Measurements from ENCODE around the gene UFD1. TPM values are rescaled to one million over a fixed set of nuclear protein-coding genes. Genes with fewer than 3 reads are reported as not detected.

The UFD1 gene
- polyA plus RNA-seq, 4 donors = 46.0 to 112 (median 81.4) TPM

DNA sequence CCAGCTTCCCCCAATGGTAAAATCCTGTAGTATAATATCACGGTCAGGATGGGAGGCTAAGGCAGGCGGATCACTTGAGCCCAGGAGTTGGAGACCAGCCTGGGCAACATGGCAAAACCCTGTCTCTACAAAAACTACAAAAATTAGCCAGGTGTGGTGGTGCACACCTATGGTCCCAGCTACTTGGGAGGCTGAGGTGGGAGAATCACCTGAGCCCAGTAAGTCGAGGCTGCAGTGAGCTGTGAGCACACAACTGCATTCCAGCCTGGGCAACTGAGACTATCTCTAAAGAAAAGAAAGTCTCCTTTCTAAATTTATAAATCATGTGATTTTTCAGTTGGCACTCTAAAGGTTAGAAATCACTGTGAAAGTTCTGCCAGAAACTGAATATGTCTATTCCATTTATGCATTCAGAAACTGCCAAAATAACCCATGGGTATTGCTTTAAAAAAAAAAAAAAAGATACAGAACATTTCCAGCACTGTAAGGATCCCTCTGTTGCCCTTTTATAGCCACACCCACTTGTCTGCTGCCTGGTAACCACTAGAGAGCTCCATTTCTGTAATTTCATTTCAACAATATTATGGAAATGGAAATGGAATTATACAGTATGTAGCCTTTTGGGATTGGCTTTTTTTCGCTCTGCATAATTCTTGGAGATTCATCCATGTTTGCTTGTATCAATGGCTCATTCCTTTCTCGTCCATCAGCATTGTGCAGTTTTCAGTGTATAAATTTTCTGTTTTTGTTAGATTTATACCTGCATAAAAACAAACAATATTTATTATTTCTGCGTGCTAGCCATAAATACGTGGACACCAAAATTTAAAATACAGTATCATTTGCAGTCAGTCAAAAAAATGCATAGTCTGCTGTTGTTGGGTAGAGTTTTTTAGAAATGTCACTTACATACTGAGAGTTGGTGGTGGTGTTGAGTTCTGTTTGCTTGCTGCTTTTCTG lies 10.2 kb upstream of the UFD1 start:
- H3K36me3 ChIP-seq (ENCODE audit: control insufficient read depth in 3 of 3, insufficient read depth in 2 of 3, low read depth in 1 of 3, low read length in 3 of 3) = peaks cover 0 to 15% (median 2%) of the 10 kb centered on the region in 3 donors
- FAIRE-seq (no peak), DNase-seq (peak; percentile 15 to 26)
- 91 to 93% (median 91%) methylated on average over 7 of the region's 7 CpGs for WGBS, 3 donors
- H3K27me3 ChIP-seq (ENCODE audit: control insufficient read depth in 3 of 3, insufficient read depth in 3 of 3, low read length in 3 of 3) = no peaks in the 10 kb centered on the region
- no peaks in the 10 kb centered on the region for H3K9me3 ChIP-seq (ENCODE audit: control insufficient read depth in 2 of 2, insufficient read depth in 1 of 2, low read depth in 1 of 2, low read length in 1 of 2)
- no peaks in the 10 kb centered on the region for H3K4me1 ChIP-seq (ENCODE audit: control insufficient read depth in 3 of 3, insufficient read depth in 2 of 3, low read depth in 1 of 3, low read length in 2 of 3)
- no peak overlapping the region for H3K4me3 ChIP-seq (ENCODE audit: low read depth in 1 of 3, low read length in 3 of 3)
- H3K27ac ChIP-seq (ENCODE audit: low read depth in 1 of 3, low read length in 2 of 3) = no peak overlapping the region

DNA sequence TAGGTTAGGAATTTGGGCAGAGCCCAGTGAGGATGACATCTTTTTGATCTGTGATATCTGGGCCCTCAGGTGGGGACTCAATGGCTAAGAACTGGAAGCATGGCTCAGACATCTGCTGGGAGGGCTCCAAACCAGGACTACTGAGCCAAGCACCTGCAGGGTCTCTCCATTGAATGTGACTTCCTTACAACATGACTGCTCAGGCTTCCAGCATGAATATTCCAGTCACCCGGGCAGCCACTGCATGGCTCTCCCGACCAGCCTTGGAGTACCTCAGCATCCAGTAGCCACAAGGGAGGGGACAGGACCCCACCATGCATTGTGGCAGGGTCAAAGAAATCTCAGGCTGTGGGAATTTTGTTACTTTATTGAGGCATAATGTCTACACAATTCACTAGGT lies 9.3 kb upstream of the UFD1 start:
- Histone ChIP-seq H3K36me3 (ENCODE audit: control insufficient read depth in 3 of 3, insufficient read depth in 2 of 3, low read depth in 1 of 3, low read length in 3 of 3) (peaks cover 0 to 14% (median 2%) of the 10 kb centered on the region in 3 donors), H3K4me3 (ENCODE audit: low read depth in 1 of 3, low read length in 3 of 3) (no peak overlapping the region), H3K9me3 (ENCODE audit: control insufficient read depth in 2 of 2, insufficient read depth in 1 of 2, low read depth in 1 of 2, low read length in 1 of 2) (no peaks in the 10 kb centered on the region), H3K27ac (ENCODE audit: low read depth in 1 of 3, low read length in 2 of 3) (no peak overlapping the region), H3K4me1 (ENCODE audit: control insufficient read depth in 3 of 3, insufficient read depth in 2 of 3, low read depth in 1 of 3, low read length in 2 of 3) (no peaks in the 10 kb centered on the region), H3K27me3 (ENCODE audit: control insufficient read depth in 3 of 3, insufficient read depth in 3 of 3, low read length in 3 of 3) (no peaks in the 10 kb centered on the region)
- no peak for DNase-seq
- 98 to 100% (median 99%) methylated on average over 2 of the region's 2 CpGs for WGBS, 3 donors
- no peak for FAIRE-seq

DNA sequence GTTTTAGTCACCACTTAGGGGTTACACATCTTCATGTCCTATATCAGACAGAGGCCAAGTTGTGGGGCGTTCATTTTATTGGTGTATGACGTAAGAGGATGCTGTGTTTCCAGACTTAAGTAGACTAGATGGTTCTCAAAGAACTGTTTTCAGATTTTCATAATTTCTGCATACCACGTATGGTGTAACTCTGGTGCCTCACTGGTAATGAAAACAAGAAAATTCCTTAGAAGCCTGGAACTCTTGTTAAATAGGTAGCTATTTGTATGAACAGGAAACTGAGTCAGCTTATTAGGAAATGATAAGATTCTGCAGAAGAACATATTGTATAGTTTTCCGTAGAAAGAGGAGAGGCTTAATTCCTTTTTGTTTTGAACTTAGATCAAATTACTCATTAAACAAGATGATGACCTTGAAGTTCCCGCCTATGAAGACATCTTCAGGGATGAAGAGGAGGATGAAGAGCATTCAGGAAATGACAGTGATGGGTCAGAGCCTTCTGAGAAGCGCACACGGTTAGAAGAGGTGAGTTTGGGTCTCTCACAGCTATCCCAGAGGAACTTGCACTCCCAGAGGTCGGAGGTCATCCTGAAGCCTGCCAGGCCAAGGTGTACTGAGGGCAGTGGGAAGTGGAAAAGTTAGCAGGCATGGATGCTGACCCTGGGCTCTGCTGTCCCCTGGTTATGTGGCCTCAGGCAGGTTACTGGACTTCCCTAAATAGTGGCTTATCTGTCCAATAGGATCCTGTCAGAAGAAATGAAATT lies 4.7 kb upstream of the UFD1 start:
- DNase-seq = no peak
- Histone ChIP-seq H3K9me3 (ENCODE audit: control insufficient read depth in 2 of 2, insufficient read depth in 1 of 2, low read depth in 1 of 2, low read length in 1 of 2) (no peaks in the 10 kb centered on the region), H3K4me3 (ENCODE audit: low read depth in 1 of 3, low read length in 3 of 3) (no peak overlapping the region), H3K27me3 (ENCODE audit: control insufficient read depth in 3 of 3, insufficient read depth in 3 of 3, low read length in 3 of 3) (no peaks in the 10 kb centered on the region), H3K4me1 (ENCODE audit: control insufficient read depth in 3 of 3, insufficient read depth in 2 of 3, low read depth in 1 of 3, low read length in 2 of 3) (peaks cover 0 to 2% (median 0%) of the 10 kb centered on the region in 3 donors), H3K27ac (ENCODE audit: low read depth in 1 of 3, low read length in 2 of 3) (no peak overlapping the region), H3K36me3 (ENCODE audit: control insufficient read depth in 3 of 3, insufficient read depth in 2 of 3, low read depth in 1 of 3, low read length in 3 of 3) (peaks cover 0 to 11% (median 2%) of the 10 kb centered on the region in 3 donors)
- WGBS, 3 donors = 82 to 89% (median 87%) methylated on average over 8 of the region's 8 CpGs
- FAIRE-seq = no peak

DNA sequence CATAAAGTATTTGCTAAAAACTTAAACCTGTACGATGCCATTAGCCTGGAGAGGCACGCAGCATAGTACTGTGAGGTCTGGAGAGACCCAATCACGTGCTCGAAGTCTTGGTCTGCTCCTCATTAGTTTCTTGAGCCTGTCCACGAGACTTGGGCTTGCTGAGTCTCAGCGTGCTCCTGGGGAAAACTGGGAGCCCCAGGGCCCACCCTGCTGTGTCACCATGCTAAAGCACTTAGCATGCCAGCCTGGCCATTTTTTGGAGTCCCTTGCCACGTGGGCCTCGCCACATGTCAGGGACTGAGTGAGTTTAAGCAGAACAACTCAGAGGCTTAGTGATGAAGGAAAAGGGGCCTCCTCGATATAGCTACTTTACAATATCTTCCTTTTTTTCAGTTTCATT lies 3.3 kb upstream of the UFD1 start:
- 91 to 95% (median 94%) methylated on average over 9 of the region's 9 CpGs for WGBS, 3 donors
- H3K4me1 ChIP-seq (ENCODE audit: control insufficient read depth in 3 of 3, insufficient read depth in 2 of 3, low read depth in 1 of 3, low read length in 2 of 3) = peaks cover 0 to 6% (median 0%) of the 10 kb centered on the region in 3 donors
- no peaks in the 10 kb centered on the region for H3K9me3 ChIP-seq (ENCODE audit: control insufficient read depth in 2 of 2, insufficient read depth in 1 of 2, low read depth in 1 of 2, low read length in 1 of 2)
- FAIRE-seq (no peak), DNase-seq (no peak)
- no peaks in the 10 kb centered on the region for H3K27me3 ChIP-seq (ENCODE audit: control insufficient read depth in 3 of 3, insufficient read depth in 3 of 3, low read length in 3 of 3)
- H3K36me3 ChIP-seq (ENCODE audit: control insufficient read depth in 3 of 3, insufficient read depth in 2 of 3, low read depth in 1 of 3, low read length in 3 of 3) = peaks cover 0 to 11% (median 2%) of the 10 kb centered on the region in 3 donors
- H3K4me3 ChIP-seq (ENCODE audit: low read depth in 1 of 3, low read length in 3 of 3) = no peak overlapping the region
- H3K27ac ChIP-seq (ENCODE audit: low read depth in 1 of 3, low read length in 2 of 3) = no peak overlapping the region

- no peaks in the 10 kb centered on the region for H3K27me3 ChIP-seq (ENCODE audit: control insufficient read depth in 3 of 3, insufficient read depth in 3 of 3, low read length in 3 of 3)
- WGBS, 3 donors = 57 to 71% (median 58%) methylated on average over 10 of the region's 10 CpGs
- H3K27ac ChIP-seq (ENCODE audit: low read depth in 1 of 3, low read length in 2 of 3) = no peak overlapping the region
- peaks cover 2 to 12% (median 2%) of the 10 kb centered on the region in 3 donors for H3K36me3 ChIP-seq (ENCODE audit: control insufficient read depth in 3 of 3, insufficient read depth in 2 of 3, low read depth in 1 of 3, low read length in 3 of 3)
- H3K9me3 ChIP-seq (ENCODE audit: control insufficient read depth in 2 of 2, insufficient read depth in 1 of 2, low read depth in 1 of 2, low read length in 1 of 2) = no peaks in the 10 kb centered on the region
- H3K4me3 ChIP-seq (ENCODE audit: low read depth in 1 of 3, low read length in 3 of 3) = no peak overlapping the region
- FAIRE-seq (no peak), DNase-seq (no peak)
- peaks cover 0 to 6% (median 0%) of the 10 kb centered on the region in 3 donors for H3K4me1 ChIP-seq (ENCODE audit: control insufficient read depth in 3 of 3, insufficient read depth in 2 of 3, low read depth in 1 of 3, low read length in 2 of 3)
Observed at GRCh38 chr22:19480789-19481188, 1.8 kb upstream of the UFD1 start.

DNA sequence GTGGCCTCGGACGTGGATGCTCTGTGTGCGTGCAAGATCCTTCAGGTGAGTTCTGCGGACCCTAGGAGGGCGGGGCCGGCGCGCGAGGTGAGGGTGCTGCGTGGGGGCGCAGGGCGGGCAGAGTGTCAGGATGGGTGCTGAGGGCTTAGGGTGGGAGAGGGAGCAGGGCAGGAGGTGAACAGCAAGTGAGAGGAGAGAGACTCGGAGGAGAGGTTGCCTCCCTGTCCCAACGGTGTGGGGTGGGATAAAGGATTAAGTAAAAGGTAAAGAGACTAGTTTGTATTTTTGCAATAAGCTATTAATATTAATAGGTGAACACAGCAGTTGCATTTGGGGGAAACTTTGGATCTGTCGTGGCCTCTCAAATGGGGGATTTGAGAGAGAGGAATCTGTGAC lies 1.2 kb upstream of the UFD1 start:
- H3K4me3 ChIP-seq (ENCODE audit: low read depth in 1 of 3, low read length in 3 of 3) = peak overlapping the region; percentile 31 to 68 (median 46)
- peaks cover 0 to 6% (median 0%) of the 10 kb centered on the region in 3 donors for H3K4me1 ChIP-seq (ENCODE audit: control insufficient read depth in 3 of 3, insufficient read depth in 2 of 3, low read depth in 1 of 3, low read length in 2 of 3)
- 0 to 1% (median 1%) methylated on average over 15 of the region's 15 CpGs for WGBS, 3 donors
- H3K9me3 ChIP-seq (ENCODE audit: control insufficient read depth in 2 of 2, insufficient read depth in 1 of 2, low read depth in 1 of 2, low read length in 1 of 2) = no peaks in the 10 kb centered on the region
- no peak for DNase-seq
- H3K27me3 ChIP-seq (ENCODE audit: control insufficient read depth in 3 of 3, insufficient read depth in 3 of 3, low read length in 3 of 3) = no peaks in the 10 kb centered on the region
- H3K27ac ChIP-seq (ENCODE audit: low read depth in 1 of 3, low read length in 2 of 3) = no peak overlapping the region
- no peak for FAIRE-seq
- peaks cover under 1 to 10% (median 2%) of the 10 kb centered on the region in 3 donors for H3K36me3 ChIP-seq (ENCODE audit: control insufficient read depth in 3 of 3, insufficient read depth in 2 of 3, low read depth in 1 of 3, low read length in 3 of 3)

DNA sequence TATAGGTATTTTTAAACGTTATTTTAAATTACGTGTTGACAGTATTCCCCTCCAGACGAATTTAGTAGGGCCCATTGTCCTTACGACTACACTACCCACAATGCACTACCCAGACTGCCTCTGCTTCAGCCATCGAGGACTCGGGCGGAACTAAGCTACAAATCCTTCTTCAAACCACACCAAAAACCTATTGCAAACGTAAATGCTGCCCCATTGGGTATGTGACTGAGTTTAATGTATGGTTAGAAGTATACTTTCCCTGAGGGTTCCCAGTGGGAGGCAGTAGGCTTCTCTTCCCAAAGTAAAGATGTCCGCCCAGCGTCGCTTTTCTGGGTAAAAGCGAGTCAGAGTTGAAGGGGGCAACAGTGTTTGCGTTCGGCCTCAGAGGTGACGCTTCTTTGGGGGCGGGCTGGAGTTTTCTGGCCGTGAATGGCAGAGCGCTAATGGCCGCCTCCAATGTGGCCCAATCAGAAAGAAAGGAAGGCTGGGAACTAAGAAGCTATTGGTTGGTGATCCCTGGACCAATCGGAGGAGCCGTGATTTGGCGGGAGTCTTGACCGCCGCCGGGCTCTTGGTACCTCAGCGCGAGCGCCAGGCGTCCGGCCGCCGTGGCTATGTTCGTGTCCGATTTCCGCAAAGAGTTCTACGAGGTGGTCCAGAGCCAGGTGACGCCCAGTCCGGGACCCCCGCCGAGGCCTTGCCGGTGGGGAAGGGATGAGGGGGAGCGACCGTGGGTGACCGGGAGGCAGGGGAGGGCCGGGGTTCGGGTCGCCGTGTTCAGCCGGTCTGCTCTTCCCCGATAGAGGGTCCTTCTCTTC lies 571 bp upstream of the UFD1 start, which contains the start of gene CDC45:
CDC45 (plus strand) TSS at position 566 of the 818 bp plus-strand sequence; CDS start at position 615, 49 bp downstream.
- H3K36me3 ChIP-seq (ENCODE audit: control insufficient read depth in 3 of 3, insufficient read depth in 2 of 3, low read depth in 1 of 3, low read length in 3 of 3) = peaks cover 2 to 12% (median 4%) of the 10 kb centered on the region in 3 donors
- DNase-seq (peak; percentile 99), FAIRE-seq (peak; percentile 67)
- peak within 1 kb of the TSS; percentile 66 to 93 (median 68) for H3K4me3 ChIP-seq (ENCODE audit: low read depth in 1 of 3, low read length in 3 of 3)
- 0 to 1% (median 0%) methylated on average over 50 of the region's 50 CpGs for WGBS, 3 donors
- no peaks in the 10 kb centered on the region for H3K27me3 ChIP-seq (ENCODE audit: control insufficient read depth in 3 of 3, insufficient read depth in 3 of 3, low read length in 3 of 3)
- peak within 1 kb of the TSS; percentile 81 to 94 (median 89) for H3K27ac ChIP-seq (ENCODE audit: low read depth in 1 of 3, low read length in 2 of 3)
- peaks cover 0 to 6% (median 0%) of the 10 kb centered on the region in 3 donors for H3K4me1 ChIP-seq (ENCODE audit: control insufficient read depth in 3 of 3, insufficient read depth in 2 of 3, low read depth in 1 of 3, low read length in 2 of 3)
- H3K9me3 ChIP-seq (ENCODE audit: control insufficient read depth in 2 of 2, insufficient read depth in 1 of 2, low read depth in 1 of 2, low read length in 1 of 2) = no peaks in the 10 kb centered on the region
